Nephron progenitor cell (in vitro differentiated cells): Measurements from ENCODE around the gene FOXL3.

Experiments used
- DNase-seq: peaks from one replicate; pipeline ENCODE4 v3.0.0; 2021
- H3K27ac Mint-ChIP-seq: 2 replicates; pipeline ENCODE4 v1.8.0; 2021; ENCODE audit warnings: mild to moderate bottlenecking, moderate library complexity, mixed read lengths
- H3K27me3 Mint-ChIP-seq: 2 replicates; pipeline ENCODE4 v1.8.0; 2021; ENCODE audit warnings: mild to moderate bottlenecking, low read depth, mixed read lengths; ENCODE audit not compliant: poor library complexity
- H3K36me3 Mint-ChIP-seq: 2 replicates; pipeline ENCODE4 v1.8.0; 2021; ENCODE audit warnings: low read depth, mixed read lengths
- H3K4me1 Mint-ChIP-seq: 2 replicates; pipeline ENCODE4 v1.8.0; 2021; ENCODE audit warnings: mixed read lengths
- H3K4me3 Mint-ChIP-seq: 2 replicates; pipeline ENCODE4 v1.8.0; 2021; ENCODE audit warnings: mild to moderate bottlenecking, moderate library complexity, mixed read lengths
- H3K9me3 Mint-ChIP-seq: 2 replicates; pipeline ENCODE4 v1.8.0; 2021; ENCODE audit warnings: mild to moderate bottlenecking, moderate library complexity, mixed read lengths
- CTCF ChIP-seq: fragments of 200-600 bp; sonication (generic); IDR thresholded peaks from 2 replicates; pipeline ENCODE4 v1.5.0; 2021; ENCODE audit warnings: antibody characterized with exemption

The FOXL3 gene

DNA sequence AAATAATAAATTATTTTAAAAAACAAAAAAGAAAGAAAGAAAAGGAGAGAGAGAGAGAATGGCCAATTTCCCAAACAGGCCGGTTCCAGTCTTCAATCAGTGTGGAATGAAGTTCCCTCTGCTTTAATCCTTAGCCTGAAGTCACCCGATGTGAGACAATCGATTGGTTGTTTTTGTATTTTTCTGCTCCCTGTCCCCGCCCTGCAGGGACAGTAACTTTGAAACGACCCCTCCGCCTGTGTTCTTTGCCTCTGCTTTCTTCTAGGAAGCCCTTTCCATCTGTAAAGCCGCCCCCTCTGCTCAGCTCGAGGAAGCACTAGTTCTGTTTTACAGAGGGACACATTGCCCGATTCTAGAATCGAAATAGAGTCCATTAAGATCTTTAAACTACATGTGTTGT lies 33.4 kb downstream of the FOXL3 start:
- Mint-ChIP-seq H3K9me3 (no peaks in the 10 kb centered on the region), H3K27me3 (peaks cover 57% of the 10 kb centered on the region), H3K4me1 (peaks cover 37% of the 10 kb centered on the region), H3K27ac (no peak overlapping the region), H3K36me3 (no peaks in the 10 kb centered on the region), H3K4me3 (no peak overlapping the region)
- no peak for TF ChIP-seq CTCF
- no peak for DNase-seq

DNA sequence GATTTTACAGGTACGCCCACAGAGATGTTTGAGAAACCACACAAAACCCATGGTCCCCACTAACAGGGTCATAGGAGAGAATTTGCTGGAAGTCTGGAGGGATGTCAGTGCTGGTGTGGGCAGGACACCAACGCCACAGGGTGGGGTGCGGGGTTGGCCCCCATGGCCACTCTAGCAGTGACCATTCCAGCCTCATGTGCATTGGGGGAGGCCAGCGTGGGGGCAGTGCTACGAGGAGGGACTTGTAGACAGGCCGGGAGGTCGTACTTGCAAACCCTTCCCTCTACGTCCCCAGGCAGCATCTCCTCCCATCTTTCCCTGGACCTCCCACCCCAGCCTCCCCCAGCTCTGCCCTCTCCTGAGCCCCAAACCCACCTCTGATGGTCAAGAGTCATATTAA lies 34.0 kb downstream of the FOXL3 start:
- no peak overlapping the region for H3K4me3 Mint-ChIP-seq
- peaks cover 34% of the 10 kb centered on the region for H3K4me1 Mint-ChIP-seq
- H3K36me3 Mint-ChIP-seq: no peaks in the 10 kb centered on the region
- no peak overlapping the region for H3K27ac Mint-ChIP-seq
- H3K9me3 Mint-ChIP-seq: no peaks in the 10 kb centered on the region
- TF ChIP-seq CTCF: no peak
- no peak for DNase-seq
- H3K27me3 Mint-ChIP-seq: peaks cover 57% of the 10 kb centered on the region

DNA sequence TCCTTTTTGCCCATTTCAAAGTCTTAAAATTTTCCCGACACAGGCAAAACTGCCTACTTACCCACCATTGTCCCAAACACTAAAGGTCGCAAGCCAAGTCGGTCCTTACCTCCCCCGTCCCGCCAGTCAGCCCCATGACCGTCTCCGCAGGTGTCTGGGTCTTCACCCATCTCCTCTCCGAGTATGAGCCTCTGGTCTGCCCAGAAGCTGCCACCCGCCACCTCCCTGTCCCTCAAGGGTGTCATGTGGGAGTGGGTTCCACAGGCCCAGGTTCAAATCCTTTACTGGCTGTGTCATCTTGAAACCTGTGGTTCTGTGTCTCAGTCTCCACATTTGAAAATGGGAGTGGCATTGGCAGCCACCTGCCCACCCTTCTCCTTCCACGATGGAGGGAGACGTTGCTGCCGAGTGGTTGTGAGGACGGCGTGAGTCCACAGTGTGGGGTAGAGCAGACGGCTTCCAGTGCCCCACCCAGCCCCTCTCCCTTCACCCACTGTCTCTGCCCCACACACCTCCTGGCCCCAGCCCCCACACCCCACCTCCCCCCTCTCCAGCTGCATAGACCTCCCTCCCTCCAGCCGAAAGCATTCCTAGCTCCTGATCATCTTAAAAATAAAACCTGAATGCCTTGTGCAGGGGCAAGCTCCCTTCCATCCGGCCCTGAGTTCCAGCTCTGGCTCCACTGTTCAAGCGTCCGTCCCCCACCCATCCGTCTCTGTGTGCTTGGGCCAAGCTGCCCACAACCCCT lies 35.3 kb downstream of the FOXL3 start:
- Mint-ChIP-seq H3K36me3 (no peaks in the 10 kb centered on the region), H3K4me1 (peaks cover 34% of the 10 kb centered on the region), H3K27me3 (peaks cover 56% of the 10 kb centered on the region), H3K9me3 (no peaks in the 10 kb centered on the region), H3K27ac (no peak overlapping the region), H3K4me3 (no peak overlapping the region)
- no peak for TF ChIP-seq CTCF
- DNase-seq: no peak

DNA sequence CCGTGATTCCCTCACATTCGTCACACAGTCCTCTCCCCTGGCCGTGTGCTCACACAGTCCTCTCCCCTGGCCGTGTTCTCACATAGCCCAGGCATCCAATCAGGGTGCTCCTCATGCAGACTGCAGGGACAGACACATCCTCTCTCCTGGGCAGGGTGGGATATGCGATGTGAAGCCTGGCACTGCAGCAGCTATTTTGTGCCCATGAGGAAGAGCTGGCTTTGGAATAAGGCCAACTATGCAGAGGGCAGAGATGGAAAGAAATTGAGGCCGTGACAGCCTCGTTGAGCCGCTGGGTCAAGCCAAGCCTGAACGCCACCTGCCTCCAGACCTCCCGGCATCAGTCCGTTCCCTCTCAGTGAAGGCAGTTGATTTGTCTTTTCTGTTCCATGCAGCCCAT lies 35.8 kb downstream of the FOXL3 start:
- peaks cover 55% of the 10 kb centered on the region for H3K27me3 Mint-ChIP-seq
- no peaks in the 10 kb centered on the region for H3K36me3 Mint-ChIP-seq
- no peak for DNase-seq
- H3K27ac Mint-ChIP-seq: no peak overlapping the region
- no peaks in the 10 kb centered on the region for H3K9me3 Mint-ChIP-seq
- peaks cover 39% of the 10 kb centered on the region for H3K4me1 Mint-ChIP-seq
- TF ChIP-seq CTCF: no peak
- H3K4me3 Mint-ChIP-seq: no peak overlapping the region

DNA sequence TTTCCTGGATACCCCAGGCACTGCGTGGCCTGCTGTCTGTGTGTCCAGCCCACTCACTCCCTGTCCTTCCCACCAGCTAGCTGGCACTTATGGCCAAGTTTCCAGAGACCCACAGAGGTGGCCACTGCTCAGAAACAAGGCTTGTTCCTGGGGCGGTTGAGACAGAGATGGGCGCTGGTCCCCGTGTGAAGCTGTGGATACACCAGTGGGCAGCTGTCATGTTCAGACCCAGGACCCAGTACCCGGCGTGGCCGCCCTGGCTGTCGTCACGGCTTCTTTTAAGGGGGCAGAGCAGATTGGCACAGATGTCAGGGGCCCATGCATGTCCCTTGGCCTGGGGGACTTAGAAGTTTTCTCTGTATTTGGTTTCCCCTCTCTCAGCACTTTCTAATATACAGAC lies 36.3 kb downstream of the FOXL3 start:
- Mint-ChIP-seq H3K27ac (no peak overlapping the region), H3K4me3 (no peak overlapping the region), H3K27me3 (peaks cover 51% of the 10 kb centered on the region), H3K36me3 (no peaks in the 10 kb centered on the region), H3K9me3 (no peaks in the 10 kb centered on the region), H3K4me1 (peaks cover 43% of the 10 kb centered on the region)
- TF ChIP-seq CTCF: no peak
- DNase-seq: no peak

GRCh38 chr7:326809-327232 lies 36.9 kb downstream of the FOXL3 start:
- no peak for DNase-seq
- Mint-ChIP-seq H3K9me3 (no peaks in the 10 kb centered on the region), H3K4me1 (peaks cover 44% of the 10 kb centered on the region), H3K27me3 (peaks cover 49% of the 10 kb centered on the region), H3K4me3 (no peak overlapping the region), H3K27ac (no peak overlapping the region), H3K36me3 (no peaks in the 10 kb centered on the region)
- TF ChIP-seq CTCF: no peak
